Measurements from ENCODE around the gene RNF180. TPM values are rescaled to one million over a fixed set of nuclear protein-coding genes. Genes with fewer than 3 reads are reported as not detected.

The RNF180 gene
- total RNA-seq, 1 donor from 2014 or later: 11.2 TPM

GRCh38 chr5:64163135-64163534, 2.5 kb upstream of the RNF180 start:
- Mint-ChIP-seq H3K9me3 (ENCODE audit: low read depth) (no peaks in the 10 kb centered on the region), H3K36me3 (ENCODE audit: insufficient read depth) (no peaks in the 10 kb centered on the region), H3K4me1 (ENCODE audit: low read depth) (peaks cover 3% of the 10 kb centered on the region), H3K27ac (no peak overlapping the region), H3K27me3 (peaks cover 7% of the 10 kb centered on the region), H3K4me3 (ENCODE audit: low read depth) (no peak overlapping the region)
- DNase-seq (ENCODE audit: low spot score, unreplicated experiment): no peak
- no peak for TF ChIP-seq CTCF (IDR thresholded peaks at IDR 0.05; ENCODE audit: unreplicated experiment)

- no peak for TF ChIP-seq CTCF (IDR thresholded peaks at IDR 0.05; ENCODE audit: unreplicated experiment)
- Mint-ChIP-seq H3K27me3 (peaks cover 7% of the 10 kb centered on the region), H3K9me3 (ENCODE audit: low read depth) (no peaks in the 10 kb centered on the region), H3K4me3 (ENCODE audit: low read depth) (no peak overlapping the region), H3K27ac (no peak overlapping the region), H3K4me1 (ENCODE audit: low read depth) (peaks cover 3% of the 10 kb centered on the region), H3K36me3 (ENCODE audit: insufficient read depth) (no peaks in the 10 kb centered on the region)
- no peak for DNase-seq (ENCODE audit: low spot score, unreplicated experiment)
These were observed 1.9 kb upstream of the RNF180 start for GRCh38 chr5:64163746-64164145.

DNA sequence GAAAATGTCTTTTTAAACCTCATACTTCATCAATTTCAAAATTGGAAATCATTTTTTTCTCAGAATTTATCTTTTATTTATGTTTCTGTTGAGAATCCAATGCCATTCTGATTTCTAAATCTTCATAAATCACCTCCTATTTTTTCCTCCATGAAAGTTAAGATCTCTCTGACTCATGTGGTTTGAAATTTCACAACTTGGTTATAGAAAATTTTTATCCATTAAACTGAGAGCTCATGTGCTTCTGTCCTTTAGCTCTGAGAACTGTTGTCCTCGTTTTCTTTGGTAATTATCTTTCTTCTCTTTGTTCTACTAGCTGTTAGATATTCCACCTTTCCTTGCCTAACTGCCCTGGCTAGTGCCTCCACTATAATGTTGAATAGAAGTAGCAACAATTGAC, 1.5 kb upstream of the RNF180 start:
- DNase-seq (ENCODE audit: low spot score, unreplicated experiment): no peak
- H3K4me1 Mint-ChIP-seq (ENCODE audit: low read depth): peaks cover 3% of the 10 kb centered on the region
- no peaks in the 10 kb centered on the region for H3K9me3 Mint-ChIP-seq (ENCODE audit: low read depth)
- H3K4me3 Mint-ChIP-seq (ENCODE audit: low read depth): no peak overlapping the region
- TF ChIP-seq CTCF (IDR thresholded peaks at IDR 0.05; ENCODE audit: unreplicated experiment): no peak
- H3K27ac Mint-ChIP-seq: no peak overlapping the region
- no peaks in the 10 kb centered on the region for H3K36me3 Mint-ChIP-seq (ENCODE audit: insufficient read depth)
- H3K27me3 Mint-ChIP-seq: peaks cover 7% of the 10 kb centered on the region

- no peak for TF ChIP-seq CTCF (IDR thresholded peaks at IDR 0.05; ENCODE audit: unreplicated experiment)
- peak overlapping the region; percentile 96 for H3K27ac Mint-ChIP-seq
- peak overlapping the region; percentile 80 for H3K4me3 Mint-ChIP-seq (ENCODE audit: low read depth)
- no peaks in the 10 kb centered on the region for H3K36me3 Mint-ChIP-seq (ENCODE audit: insufficient read depth)
- peaks cover 3% of the 10 kb centered on the region for H3K4me1 Mint-ChIP-seq (ENCODE audit: low read depth)
- peaks cover 7% of the 10 kb centered on the region for H3K27me3 Mint-ChIP-seq
- no peak for DNase-seq (ENCODE audit: low spot score, unreplicated experiment)
- H3K9me3 Mint-ChIP-seq (ENCODE audit: low read depth): no peaks in the 10 kb centered on the region
These were observed 513 bp upstream of the RNF180 start for GRCh38 chr5:64165160-64165499.

- Mint-ChIP-seq H3K36me3 (ENCODE audit: insufficient read depth) (no peaks in the 10 kb centered on the region), H3K27me3 (peaks cover 7% of the 10 kb centered on the region), H3K27ac (peak overlapping the region; percentile 99), H3K4me1 (ENCODE audit: low read depth) (peaks cover 3% of the 10 kb centered on the region), H3K4me3 (ENCODE audit: low read depth) (peak overlapping the region; percentile 91), H3K9me3 (ENCODE audit: low read depth) (no peaks in the 10 kb centered on the region)
- TF ChIP-seq CTCF (IDR thresholded peaks at IDR 0.05; ENCODE audit: unreplicated experiment): no peak
- DNase-seq (ENCODE audit: low spot score, unreplicated experiment): peak; percentile 12
These were observed 737 bp downstream of the RNF180 start for GRCh38 chr5:64166201-64166959.

Data from progenitor cell of endocrine pancreas (in vitro differentiated cells).